ENCODE measurements around the gene ACTR3C. TPM values are rescaled to one million over a fixed set of nuclear protein-coding genes. Genes with fewer than 3 reads are reported as not detected.
A peak's percentile ranks its signal among the peaks of the same experiment; 100 is the strongest.

ACTR3C gene
- 2.9 TPM for total RNA-seq
- long read RNA-seq, partial matches to known transcripts, result 0 of 3 reads
- long read RNA-seq, other reads (novel, unspliced or antisense), result 3 of 3 reads

DNA sequence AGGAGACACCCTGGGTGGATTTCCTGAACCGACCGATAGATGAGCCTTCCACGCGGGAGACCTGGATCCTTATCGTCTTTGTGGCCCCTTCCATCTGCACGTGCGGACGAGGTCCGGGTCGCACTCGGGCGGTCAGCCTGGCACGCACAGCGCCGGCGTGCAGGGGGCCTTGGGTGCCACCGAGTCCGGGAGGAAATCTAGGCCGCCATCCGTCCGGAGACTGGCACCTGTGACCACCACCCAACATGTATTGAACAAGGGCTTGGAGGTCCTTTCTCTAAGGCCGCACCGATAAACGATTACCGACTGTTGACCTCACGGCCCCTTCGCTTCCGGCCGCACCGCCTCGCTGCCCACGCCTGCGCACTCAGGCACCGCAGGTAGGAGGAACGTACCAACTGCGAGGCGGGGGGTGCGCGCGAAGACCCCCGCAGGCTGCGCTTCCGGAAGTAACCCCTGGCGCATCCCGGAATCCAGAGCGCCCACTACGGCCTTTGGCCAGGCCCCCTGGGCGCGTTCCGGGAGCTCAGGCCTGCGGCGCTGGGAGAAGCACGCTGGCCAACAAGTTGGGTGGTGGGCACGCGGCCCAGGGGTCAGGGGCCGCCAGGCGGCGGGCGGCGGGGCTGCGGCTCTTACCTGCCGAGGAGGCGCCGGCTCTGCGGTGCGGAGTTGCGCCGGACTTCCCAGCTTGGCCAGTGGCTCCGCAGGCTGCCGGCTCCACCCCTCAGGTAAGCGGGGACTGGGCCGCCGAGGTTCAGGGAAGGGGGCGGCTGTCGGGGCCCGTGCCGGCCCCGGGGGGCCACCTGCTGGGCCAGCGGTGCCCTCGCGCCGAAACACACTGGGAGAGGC is at the start of gene ACTR3C, which contains the start of gene LRRC61:
ACTR3C (minus strand) TSS at position 713 of the 849 bp plus-strand sequence. CDS start 28,249 bp downstream, outside the sequence.
LRRC61 (plus strand) TSS at position 523 of the 849 bp plus-strand sequence. CDS start 13,507 bp downstream, outside the sequence.
- intact Hi-C loops (cut with DNase I), result no loop called here
- ATAC-seq (ENCODE audit: poor library complexity) (peak; percentile 88), DNase-seq (peak; percentile 71)

DNA sequence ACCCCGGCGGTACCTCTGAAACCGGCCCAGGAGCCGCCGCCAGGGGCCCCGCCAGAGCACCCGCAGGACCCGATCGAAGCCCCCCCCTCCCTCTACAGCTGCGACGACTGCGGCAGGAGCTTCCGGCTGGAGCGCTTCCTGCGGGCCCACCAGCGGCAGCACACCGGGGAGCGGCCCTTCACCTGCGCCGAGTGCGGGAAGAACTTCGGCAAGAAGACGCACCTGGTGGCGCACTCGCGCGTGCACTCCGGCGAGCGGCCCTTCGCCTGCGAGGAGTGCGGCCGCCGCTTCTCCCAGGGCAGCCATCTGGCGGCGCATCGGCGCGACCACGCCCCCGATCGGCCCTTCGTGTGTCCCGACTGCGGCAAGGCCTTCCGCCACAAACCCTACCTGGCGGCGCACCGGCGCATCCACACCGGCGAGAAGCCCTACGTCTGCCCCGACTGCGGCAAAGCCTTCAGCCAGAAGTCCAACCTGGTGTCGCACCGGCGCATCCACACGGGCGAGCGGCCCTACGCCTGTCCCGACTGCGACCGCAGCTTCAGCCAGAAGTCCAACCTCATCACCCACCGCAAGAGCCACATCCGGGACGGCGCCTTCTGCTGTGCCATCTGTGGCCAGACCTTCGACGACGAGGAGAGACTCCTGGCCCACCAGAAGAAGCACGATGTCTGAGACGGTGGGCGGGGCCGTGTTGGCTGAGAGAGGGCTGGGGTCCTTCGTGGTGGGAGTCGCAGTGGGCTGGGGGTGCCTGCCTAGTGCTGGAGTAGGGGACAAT is 49.1 kb upstream of the ACTR3C start:
- ATAC-seq (ENCODE audit: poor library complexity), result no peak
- intact Hi-C loops (cut with DNase I), result no loop called here

DNA sequence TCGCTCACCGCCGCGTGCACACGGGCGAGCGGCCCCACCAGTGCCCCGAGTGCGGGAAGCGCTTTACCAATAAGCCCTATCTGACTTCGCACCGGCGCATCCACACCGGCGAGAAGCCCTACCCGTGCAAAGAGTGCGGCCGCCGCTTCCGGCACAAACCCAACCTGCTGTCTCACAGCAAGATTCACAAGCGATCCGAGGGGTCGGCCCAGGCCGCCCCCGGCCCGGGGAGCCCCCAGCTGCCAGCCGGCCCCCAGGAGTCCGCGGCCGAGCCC is 48.6 kb upstream of the ACTR3C start:
- intact Hi-C loops (cut with DNase I), result no loop called here
- no peak for DNase-seq
- no peak for ATAC-seq (ENCODE audit: poor library complexity)

More for the DNA sequence above, 49.1 kb upstream of the ACTR3C start:
- DNase-seq, result no peak

- DNase-seq (no peak), ATAC-seq (ENCODE audit: poor library complexity) (no peak)
- intact Hi-C loops (cut with DNase I), result no loop called here
These were observed 48.0 kb upstream of the ACTR3C start for GRCh38 chr7:150371131-150371995.

DNA sequence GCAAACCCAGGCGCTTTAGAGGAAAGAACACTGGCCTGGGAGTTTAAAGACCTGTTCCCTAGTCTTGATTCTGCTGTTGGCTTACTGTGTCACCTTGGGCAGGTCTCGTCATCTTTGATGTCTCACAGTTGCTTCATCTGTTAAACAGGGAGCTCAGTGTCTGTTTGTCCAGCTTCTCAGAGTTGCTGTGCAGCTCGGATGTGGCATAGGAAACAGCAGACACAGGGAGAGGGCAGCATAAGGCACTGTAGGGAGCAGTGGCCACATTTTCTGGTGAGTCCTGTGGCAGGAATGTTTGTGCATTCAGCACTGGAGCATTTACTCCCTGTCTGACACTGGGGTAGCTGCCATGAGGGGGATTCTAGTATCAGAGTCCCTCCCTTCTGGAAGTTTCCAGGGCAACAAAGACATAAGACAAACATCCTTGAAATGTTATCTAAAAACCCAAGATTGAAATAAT is 47.3 kb upstream of the ACTR3C start:
- intact Hi-C loops (cut with DNase I), result no loop called here
- ATAC-seq (ENCODE audit: poor library complexity) (no peak), DNase-seq (no peak)

DNA sequence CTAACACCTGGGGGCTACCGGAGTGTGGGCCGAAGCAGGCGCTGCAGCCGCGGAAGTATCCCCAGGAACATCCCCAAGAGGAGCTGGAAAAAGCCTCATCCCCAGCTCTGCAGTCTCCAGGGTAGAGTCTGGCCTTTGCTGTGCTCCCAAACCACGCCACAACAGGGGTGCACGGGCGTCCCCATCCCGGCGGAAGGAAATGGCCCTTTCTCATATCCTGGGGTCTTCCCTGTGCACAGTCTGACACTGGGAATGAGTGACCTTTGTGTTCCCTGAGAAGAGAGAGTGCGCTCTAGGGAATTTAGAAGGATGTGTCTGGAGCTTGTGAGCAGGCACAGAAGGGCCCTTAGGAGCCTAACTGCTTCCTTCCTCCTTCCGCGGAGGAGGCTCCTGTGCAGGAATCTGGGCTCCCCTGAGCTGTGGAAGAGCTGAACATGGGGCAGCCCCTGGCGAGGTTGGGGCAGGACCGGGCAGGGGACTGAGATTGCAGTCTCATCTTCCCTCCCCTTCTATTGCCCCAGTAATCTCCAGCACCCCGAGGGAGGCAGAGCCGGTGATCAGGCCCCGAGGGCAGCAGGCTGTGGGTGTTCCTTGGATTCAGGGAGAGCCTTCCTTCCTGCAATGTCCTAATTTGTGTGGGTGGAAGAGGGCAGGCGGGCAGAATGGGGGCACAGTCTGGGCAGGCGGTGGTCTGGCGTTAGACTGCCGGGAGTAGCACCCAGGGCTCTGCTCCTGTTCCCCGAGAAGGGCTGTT is 46.6 kb upstream of the ACTR3C start:
- intact Hi-C loops (cut with DNase I), result no loop called here
- DNase-seq, result no peak
- ATAC-seq (ENCODE audit: poor library complexity), result no peak

DNA sequence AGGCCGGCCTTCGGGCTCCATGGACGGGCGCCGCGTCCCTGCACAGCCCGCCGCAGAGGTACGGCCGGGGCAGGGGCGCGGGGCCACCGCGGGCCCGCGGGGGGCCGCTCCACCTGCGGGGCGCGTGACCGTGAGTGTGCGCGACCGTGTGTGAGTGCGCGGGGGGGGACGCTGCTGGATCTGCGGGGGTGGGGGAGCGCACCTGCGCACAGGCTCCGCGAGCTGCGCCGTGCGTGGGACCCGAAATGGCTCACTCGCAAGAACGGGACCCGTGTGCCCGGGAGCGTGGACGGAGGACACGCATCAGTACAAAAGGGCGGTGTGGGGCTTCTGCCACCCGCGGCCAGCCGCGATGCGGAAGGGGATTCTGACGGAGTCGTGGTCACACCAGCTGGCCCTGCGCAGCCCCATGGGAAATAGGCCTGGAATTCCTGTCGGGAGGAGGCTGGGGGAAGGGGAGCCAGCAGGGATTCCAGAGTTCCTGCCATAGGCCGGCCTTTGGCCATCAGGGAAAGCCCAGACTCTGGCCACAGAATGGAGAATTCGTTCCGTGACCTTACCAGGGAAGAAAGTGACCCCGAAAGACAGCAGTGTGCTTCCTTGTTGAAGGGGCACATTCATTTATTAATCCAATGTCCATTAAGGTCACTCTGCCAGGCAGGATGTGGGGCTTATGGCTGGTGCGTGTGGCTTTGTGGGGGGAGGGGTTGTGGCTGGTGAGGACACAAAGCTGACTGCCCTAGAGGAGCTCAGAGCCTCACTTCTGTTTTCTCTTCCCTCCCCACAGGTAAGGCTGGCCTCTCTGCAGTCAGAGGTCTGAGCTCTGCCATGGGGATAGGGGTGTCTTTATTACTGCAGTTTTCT is 45.8 kb upstream of the ACTR3C start:
- intact Hi-C loops (cut with DNase I), result no loop called here
- ATAC-seq (ENCODE audit: poor library complexity) (peak; percentile 57), DNase-seq (peak; percentile 85)

DNA sequence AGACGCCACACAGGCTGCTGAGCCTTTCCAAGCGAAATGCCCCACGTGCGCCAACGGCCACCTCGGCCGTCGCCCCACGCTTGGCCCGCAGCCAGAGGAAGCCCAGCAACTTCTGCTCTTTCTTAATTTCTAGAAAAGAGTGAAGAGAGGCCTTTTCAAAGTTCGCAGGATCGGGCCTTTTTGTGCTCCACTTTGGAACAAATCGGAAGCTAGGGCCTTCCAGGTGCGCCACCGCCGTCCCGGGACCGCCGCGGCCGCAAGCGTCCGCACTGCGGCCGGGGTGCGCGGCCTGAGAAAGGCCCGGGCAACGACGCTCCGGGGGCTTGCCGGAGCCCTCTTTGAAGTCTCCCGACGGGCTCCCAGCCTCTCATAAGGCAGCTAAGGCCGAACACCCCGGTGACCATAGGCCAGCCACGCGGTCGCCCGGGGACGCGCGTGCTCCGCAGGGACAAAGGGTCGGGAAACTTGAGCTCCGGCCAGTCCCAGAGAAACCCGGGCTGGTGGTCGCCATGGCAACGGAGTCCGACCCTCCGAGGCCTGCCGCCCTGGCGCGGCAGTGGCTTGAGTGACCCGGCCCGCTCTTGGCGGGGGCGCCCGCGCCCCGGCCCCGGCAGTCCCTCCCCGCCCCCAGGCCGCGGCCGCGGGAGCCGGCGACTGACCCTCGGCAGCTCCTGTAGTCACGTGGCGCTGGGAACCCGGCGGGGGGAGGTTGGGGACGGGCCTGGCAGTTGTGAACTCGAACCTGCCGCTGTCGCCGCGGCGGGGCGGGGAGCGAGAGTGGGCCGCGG is 44.9 kb upstream of the ACTR3C start, which contains the start of gene REPIN1:
REPIN1 (plus strand) TSS at position 727 of the 788 bp plus-strand sequence. CDS start 890 bp downstream, outside the sequence.
- intact Hi-C loops (cut with DNase I), result no loop called here
- DNase-seq (peak; percentile 96), ATAC-seq (ENCODE audit: poor library complexity) (peak; percentile 89)

DNA sequence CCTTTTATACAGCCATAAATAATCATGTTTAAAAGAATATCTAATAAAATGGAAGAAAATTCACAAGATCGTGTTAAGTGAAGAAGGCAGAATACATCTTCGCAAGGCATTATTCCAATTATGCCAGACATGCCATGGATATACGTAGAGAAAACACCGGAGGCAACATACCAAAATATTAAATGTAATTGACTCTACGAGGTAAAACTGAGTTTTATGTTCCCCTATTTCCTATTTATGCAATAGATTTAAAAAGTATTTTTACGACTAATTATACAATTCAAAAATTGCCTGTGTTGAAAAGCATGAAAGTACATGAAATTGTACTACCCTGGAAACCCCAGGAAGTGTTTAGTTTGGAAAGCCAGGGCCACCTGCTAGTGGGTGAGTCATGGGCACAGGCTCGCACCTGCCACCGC is 44.3 kb upstream of the ACTR3C start:
- ATAC-seq (ENCODE audit: poor library complexity) (no peak), DNase-seq (no peak)
- intact Hi-C loops (cut with DNase I), result no loop called here

GRCh38 chr7:150365673-150366398 is 42.5 kb upstream of the ACTR3C start:
- no peak for ATAC-seq (ENCODE audit: poor library complexity)
- intact Hi-C loops (cut with DNase I), result no loop called here
- no peak for DNase-seq

- no peak for ATAC-seq (ENCODE audit: poor library complexity)
- intact Hi-C loops (cut with DNase I), result no loop called here
- DNase-seq, result no peak
These were observed 41.8 kb upstream of the ACTR3C start for GRCh38 chr7:150365194-150365593.

- ATAC-seq (ENCODE audit: poor library complexity) (no peak), DNase-seq (no peak)
- intact Hi-C loops (cut with DNase I), result no loop called here
These were observed 40.5 kb upstream of the ACTR3C start for GRCh38 chr7:150363872-150364271.

- intact Hi-C loops (cut with DNase I), result no loop called here
- no peak for DNase-seq
These were observed 40.0 kb upstream of the ACTR3C start for GRCh38 chr7:150363370-150363769.

DNA sequence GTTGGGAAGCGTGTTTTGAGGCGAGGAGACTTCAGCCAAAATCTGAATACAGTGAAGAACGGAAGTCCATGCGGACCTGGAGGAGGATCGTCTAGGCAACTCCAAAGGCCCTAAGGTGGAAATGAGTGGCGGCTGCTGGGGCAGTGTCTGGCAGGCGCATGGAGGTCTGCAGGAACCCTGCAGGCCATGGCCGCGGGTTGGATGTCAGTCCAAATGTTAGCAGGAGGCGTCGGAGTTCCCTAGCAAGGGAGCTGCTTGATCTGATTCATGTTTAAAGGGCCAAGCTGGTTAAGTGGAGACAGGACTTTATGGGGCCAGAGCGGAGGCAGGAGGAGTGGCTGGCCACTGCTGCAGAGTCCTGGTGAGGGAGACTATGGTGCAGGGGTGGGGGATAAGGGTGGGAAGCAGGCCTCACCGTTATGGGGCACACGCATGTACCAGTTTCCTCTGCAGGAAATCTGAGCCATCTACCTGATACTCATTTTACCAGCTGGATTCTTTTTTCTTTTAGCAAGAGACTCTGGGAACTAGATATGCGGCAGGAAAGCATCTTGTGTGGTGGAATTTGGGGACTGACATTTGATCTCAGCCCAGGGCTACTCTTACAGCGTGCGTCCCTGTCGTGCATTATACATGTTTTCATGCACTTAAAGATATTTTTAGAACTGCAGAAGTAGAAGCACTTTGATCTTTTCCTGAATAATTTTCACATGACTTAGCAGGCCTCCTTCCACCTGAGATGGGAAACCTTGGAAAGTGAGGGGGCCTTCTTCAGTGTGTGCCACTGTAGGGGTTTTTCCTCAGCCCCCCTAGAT is 38.7 kb upstream of the ACTR3C start:
- ATAC-seq (ENCODE audit: poor library complexity) (peak; percentile 12), DNase-seq (no peak)
- intact Hi-C loops (cut with DNase I), result no loop called here

More at GRCh38 chr7:150363370-150363769, 40.0 kb upstream of the ACTR3C start:
- no peak for ATAC-seq (ENCODE audit: poor library complexity)

- no peak for DNase-seq
- intact Hi-C loops (cut with DNase I), result no loop called here
- no peak for ATAC-seq (ENCODE audit: poor library complexity)
These were observed 38.1 kb upstream of the ACTR3C start for GRCh38 chr7:150361402-150361801.
